ENCODE results near the gene SFR1.

Gene SFR1

GRCh38 chr10:104101902-104102301 lies 20.1 kb upstream of the SFR1 start:
- H3K27me3 ChIP-seq (ENCODE audit: insufficient read depth, poor library complexity, severe bottlenecking) = no peaks in the 10 kb centered on the region
- H3K4me3 ChIP-seq (replicated peaks; ENCODE audit: insufficient read depth, low read length) = no peak overlapping the region
- no peak overlapping the region for H3K27ac ChIP-seq (replicated peaks)
- DNase-seq (ENCODE audit: low read depth in 1 of 2, low spot score in 1 of 2) = no peak
- TF ChIP-seq POLR2AphosphoS5 (IDR thresholded peaks at IDR 0.05; ENCODE audit: low read depth) (no peak), CTCF (IDR thresholded peaks at IDR 0.05; ENCODE audit: insufficient read depth, low read length) (no peak), REST (IDR thresholded peaks at IDR 0.05; ENCODE audit: insufficient replicate concordance, low read depth) (no peak), GABPA (IDR thresholded peaks at IDR 0.05; ENCODE audit: low read depth) (no peak), SPI1 (IDR thresholded peaks at IDR 0.05; ENCODE audit: borderline replicate concordance, low read depth) (no peak)

GRCh38 chr10:104103956-104104355 lies 18.0 kb upstream of the SFR1 start:
- no peak for TF ChIP-seq POLR2AphosphoS5 (IDR thresholded peaks at IDR 0.05; ENCODE audit: low read depth)
- TF ChIP-seq GABPA (IDR thresholded peaks at IDR 0.05; ENCODE audit: low read depth) = no peak
- TF ChIP-seq REST (IDR thresholded peaks at IDR 0.05; ENCODE audit: insufficient replicate concordance, low read depth) = no peak
- TF ChIP-seq CTCF (IDR thresholded peaks at IDR 0.05; ENCODE audit: insufficient read depth, low read length) = no peak
- no peak for TF ChIP-seq SPI1 (IDR thresholded peaks at IDR 0.05; ENCODE audit: borderline replicate concordance, low read depth)
- H3K27ac ChIP-seq (replicated peaks) = no peak overlapping the region
- H3K4me3 ChIP-seq (replicated peaks; ENCODE audit: insufficient read depth, low read length) = no peak overlapping the region
- no peaks in the 10 kb centered on the region for H3K27me3 ChIP-seq (ENCODE audit: insufficient read depth, poor library complexity, severe bottlenecking)
- no peak for DNase-seq (ENCODE audit: low read depth in 1 of 2, low spot score in 1 of 2)

- Histone ChIP-seq H3K4me3 (replicated peaks; ENCODE audit: insufficient read depth, low read length) (no peak overlapping the region), H3K27ac (replicated peaks) (no peak overlapping the region), H3K27me3 (ENCODE audit: insufficient read depth, poor library complexity, severe bottlenecking) (no peaks in the 10 kb centered on the region)
- no peak for TF ChIP-seq SPI1 (IDR thresholded peaks at IDR 0.05; ENCODE audit: borderline replicate concordance, low read depth)
- TF ChIP-seq GABPA (IDR thresholded peaks at IDR 0.05; ENCODE audit: low read depth) = no peak
- no peak for TF ChIP-seq REST (IDR thresholded peaks at IDR 0.05; ENCODE audit: insufficient replicate concordance, low read depth)
- TF ChIP-seq POLR2AphosphoS5 (IDR thresholded peaks at IDR 0.05; ENCODE audit: low read depth) = no peak
- no peak for TF ChIP-seq CTCF (IDR thresholded peaks at IDR 0.05; ENCODE audit: insufficient read depth, low read length)
- DNase-seq (ENCODE audit: low read depth in 1 of 2, low spot score in 1 of 2) = no peak
These were observed 17.6 kb upstream of the SFR1 start for GRCh38 chr10:104104418-104104817.
